HG03575 (cell line): Measurements from ENCODE around the gene SGF29.
"Not testable (repeated sequence)": the region's sequence is repeated elsewhere in the genome, so short reads cannot be mapped to it uniquely, and the experiment has no call there.

Source experiments
- ATAC-seq: cut with Tn5 transposase; IDR thresholded peaks from one replicate; pipeline ENCODE4 v1.9.1; 2021; ENCODE audit not compliant: unreplicated experiment, insufficient number of reproducible peaks, low FRiP score; ENCODE audit errors: extremely low read depth

The SGF29 gene

DNA sequence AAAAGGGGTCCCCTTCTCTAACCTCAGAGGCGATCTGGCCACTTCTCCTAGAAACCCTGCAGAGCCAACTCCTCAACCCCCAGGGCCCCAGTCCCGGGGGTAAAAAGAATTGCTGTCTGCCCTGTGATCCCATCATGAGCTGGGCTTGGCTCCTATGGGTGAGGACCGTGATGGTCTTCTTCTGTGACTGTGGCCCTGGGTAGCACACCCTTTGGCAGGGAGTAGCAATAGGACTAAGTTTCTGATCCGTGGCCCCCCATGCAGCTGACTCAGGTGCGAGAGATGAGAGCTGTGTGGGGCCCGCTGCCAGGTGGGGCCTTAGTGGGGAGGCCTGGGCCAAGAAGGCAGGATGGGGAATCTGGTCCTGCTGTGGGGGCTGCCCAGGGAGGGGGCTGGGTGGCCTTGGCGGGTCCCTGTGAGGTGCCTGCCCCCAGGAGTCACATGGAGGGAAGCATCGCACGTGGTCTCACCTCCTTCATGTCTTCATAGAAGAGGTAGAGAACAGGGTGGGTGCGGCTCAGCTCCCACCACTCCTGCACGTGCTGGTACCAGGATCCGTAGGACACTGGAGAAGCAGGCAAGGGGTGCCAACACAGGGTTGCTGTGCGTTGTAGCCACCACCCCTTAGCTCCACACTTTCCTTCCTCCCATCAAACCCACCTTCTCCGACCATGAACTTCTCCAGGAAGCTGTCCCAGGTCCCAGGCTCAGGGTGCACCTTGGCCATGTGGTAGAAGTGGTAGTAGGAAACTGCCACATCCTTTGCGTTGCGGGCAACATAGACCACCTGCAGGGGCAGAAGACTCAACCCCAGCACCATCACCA, 52.8 kb downstream of the SGF29 start:
- ATAC-seq: no peak

DNA sequence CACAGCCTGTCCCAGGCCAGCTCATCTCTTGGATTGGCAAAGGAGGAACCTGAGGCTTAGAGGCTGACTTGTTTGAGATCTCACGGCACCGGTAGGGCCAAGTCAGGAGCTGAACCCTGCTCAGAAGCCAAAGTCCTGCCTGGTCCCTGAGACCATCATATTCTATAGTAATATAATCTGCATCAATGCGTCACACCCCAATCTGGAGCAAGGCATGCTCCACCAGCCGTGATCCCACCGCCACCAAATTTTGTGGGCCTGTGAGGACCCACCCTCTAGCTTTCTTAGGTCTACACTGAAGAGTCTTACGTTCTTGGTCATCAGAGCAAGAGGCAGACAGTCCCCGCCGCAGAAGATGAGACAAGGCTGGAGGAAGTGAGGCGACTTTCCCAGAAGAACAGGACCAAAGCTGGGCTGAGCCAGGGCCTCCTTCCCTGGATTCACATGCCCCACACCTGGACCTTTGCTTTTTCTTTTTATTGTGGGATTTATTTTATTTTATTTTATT, 53.5 kb downstream of the SGF29 start:
- ATAC-seq: no peak

DNA sequence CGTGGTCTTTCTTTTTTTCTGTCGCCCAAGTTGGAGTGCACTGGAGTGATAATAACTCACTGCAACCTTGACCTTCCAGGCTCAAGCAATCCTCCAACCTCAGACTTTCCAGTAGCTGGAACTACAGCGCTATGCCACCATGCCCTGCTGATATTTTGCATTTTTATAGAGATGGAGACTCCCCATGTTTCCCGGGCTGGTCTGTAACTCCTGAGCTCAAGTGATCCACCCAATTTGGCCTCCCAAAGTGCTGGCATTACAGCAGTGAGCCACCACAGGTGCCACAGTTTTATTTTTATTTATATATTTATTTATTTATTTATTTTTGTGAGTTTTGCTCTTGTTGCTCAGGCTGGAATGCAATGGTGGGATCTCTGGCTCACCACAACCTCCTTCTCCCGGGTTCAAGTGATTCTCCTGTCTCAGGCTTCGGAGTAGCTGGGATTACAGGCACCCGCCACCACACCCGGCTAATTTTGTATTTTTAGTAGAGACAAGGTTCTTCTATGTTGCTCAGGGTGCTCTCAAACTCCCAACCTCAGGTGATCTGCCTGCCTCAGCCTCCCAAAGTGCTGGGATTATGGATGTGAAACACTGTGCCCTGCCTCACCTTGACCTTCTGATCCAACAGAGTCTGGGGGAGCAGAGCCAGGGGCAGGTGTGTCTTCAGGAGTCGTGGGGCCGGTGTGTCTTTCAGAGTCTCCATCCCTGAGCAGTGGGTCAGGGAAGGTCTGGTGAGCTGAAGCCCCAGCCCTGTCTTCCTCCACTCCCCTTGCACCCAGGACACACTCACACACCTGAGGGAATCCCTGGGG, 54.2 kb downstream of the SGF29 start:
- ATAC-seq: not testable (repeated sequence)

DNA sequence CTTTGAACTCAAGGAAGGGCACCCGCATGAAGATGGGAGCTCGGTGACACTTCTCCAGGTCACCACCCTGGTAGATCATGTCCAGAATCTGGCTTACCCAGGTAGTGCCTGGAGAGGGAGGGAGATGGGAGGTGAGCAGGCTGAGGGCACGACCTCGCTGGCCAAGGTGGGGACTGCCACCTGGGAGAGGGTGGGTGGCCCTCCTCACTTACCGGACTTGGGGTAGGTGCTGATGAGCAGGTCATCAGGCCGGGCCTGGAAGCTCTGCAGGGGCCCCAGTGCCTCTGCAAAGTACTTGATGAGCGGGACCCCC, 54.7 kb downstream of the SGF29 start:
- not testable (repeated sequence) for ATAC-seq

DNA sequence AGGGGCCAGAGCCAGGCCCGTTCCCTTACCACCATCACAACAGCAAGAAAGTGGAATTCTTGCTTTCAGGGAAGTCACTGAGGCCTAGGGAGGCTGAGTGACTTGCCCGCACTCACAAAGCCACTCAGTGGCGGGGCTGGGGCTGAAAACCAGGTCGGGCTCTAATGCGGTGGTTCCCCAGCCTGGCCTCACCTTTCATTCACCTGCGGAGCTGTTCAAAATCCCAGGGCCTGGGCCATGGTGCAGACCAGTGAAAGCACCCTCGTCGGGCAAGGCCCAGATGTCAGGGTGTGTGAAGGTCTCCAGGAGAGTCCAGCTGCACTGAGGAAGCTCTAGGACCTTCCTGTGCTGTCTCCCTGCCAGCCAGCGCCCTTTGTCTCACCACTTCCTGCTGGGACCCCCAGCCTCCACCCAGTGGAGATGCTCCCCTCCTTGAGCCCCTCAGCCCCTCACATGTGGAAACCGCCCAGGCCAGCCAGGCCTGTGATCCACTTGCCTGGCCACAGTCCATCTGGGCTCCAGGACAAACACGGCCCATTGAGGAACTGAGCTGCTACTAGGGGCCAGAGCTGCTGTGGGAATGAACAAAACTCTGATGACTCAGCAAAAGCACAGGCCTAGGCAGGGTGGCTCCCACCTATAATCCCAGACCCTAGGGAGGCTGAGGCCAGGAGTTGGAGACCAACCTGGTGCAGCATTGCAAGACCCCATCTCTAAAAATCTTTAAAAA, 55.3 kb downstream of the SGF29 start:
- not testable (repeated sequence) for ATAC-seq

DNA sequence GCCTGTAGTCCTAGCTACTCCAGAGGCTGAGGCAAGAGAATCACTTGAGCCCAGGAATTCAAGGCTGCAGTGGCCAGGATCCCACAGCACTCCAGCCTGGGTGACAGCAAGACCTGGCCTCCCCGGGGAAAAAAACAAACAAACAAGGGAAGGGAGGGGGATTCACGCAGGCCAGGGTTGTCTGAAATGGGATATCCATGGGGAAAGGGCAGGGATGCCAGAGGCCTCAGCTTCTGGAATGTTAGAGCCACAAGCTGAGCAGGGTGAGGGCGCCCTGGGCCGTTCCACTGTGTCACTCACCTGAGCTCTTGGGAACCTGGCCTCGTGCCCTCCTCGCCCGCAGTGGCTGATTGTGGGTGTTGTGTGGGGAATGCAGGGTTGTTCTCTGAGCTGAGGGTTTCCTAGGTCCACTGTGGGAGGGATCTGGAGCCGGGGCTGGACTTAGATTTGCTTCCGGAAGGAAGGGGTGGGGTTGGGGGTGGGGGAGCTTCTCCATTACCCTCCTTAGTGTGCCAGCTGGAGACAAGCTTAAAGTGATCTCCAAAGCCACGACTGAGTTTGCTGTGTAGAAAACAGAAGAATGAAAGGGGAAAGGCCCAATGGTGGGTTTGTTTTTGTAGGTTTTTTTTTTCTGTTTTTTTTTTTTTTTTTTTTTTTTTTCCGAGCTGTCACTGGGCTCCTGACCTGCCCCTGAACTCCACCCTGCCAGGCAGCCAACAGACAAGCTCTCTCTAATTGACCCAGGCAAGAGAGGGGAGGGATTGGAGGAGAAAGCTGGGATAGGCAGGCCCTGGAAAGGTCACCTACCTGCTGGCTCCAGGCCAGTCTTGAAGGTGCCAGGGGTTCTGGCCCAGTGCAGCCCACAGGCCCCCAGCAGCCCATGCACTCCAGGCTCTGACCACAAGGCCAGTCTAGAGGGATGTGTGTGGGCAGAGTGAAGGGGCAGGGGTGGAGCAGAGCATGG, 56.2 kb downstream of the SGF29 start, which contains the start of gene SULT1A1:
SULT1A1 (minus strand) TSS at position 414 of the 964 bp plus-strand sequence. CDS start 1,189 bp downstream, outside the sequence.
- ATAC-seq: no peak

DNA sequence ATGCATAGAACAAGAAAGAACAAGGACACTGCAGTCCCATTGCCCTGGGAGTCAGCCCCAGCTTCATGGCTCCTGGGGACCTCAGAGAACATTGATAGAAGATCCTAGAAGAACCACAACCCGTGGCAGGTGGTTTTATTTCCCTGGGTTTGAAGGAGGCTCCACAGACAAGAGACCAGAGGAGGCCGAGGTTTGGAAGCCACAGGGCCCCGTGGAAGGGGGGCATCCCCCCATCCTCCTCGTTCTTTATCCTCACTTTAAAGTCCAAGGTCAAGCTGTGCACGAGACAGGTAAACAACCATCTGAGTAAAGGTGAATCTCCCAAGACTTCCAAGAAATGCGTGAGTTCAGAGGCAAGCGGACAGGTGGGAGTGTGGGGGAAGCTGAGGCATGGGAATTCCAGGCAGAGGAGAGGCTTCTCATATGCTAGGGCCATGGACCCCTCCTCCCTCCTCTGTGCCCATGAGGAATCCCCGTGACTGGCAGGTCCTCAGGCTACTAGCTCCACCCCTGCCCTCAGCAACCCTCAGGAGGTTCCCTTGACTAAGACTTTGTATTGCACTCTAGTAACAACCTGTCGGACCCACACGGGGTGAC, 57.0 kb downstream of the SGF29 start:
- ATAC-seq: no peak

DNA sequence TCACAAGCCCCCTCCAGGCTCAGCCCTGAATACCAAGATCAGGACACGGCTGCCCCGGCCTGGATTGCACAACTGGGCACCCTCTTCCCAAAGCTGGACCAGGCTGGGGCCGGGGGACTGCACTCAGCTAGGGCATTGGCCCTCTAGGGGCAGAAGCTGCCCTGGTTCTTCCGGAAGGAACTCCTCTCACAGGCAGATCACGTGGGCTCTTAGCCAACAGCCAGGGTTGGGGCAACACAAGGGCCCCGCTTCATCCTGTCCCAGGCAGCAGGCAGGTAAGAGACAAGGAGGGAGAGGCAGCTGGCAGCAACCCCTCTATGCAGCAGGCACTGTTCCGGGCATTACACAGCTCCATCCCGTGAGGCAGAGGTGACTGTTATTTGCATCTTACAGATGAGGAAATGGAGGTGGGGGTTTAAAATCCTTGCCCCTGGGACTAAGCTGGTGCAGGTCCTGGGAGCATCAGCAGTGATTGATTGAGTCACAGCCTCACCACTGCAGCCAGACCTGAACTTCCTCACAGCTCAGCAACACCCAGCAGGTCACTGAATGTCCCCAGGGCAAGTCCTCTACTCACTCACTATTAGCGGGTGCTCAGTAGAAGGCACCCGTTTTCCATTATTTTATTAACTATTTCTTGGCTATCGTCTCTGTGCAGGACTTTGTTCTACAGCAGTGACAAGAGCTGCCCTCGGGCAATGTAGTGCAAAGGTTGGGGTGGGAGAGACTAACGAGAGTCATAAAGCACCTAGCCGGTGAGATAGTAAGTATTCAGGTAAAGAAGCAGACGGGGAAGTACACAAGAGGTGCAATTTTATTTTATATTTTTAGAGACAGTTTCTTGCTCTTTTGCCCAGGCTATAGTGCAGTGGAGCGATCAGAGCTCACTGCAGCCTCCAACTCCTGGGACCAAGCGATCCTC, 58.9 kb downstream of the SGF29 start:
- ATAC-seq: not testable (repeated sequence)

DNA sequence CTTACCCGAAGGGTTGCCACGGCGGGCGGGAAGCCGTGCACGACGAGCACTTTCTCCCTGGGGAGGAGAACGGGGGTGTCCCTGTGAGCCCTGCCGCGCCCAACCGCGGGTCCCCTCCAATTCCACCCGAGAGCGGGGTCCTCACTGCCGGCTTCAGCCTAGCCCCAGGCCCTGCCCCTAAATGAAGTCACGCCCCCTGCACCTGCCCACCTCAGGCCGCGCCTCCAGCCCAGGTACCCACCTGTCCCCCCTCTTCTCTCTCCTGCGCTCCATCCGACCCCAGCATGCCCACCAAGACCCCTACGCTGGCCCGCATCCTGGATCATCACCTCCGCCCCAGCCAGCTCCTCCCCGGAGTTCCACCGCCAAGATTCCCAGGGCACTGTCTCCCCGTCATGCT, 60.2 kb downstream of the SGF29 start:
- not testable (repeated sequence) for ATAC-seq

DNA sequence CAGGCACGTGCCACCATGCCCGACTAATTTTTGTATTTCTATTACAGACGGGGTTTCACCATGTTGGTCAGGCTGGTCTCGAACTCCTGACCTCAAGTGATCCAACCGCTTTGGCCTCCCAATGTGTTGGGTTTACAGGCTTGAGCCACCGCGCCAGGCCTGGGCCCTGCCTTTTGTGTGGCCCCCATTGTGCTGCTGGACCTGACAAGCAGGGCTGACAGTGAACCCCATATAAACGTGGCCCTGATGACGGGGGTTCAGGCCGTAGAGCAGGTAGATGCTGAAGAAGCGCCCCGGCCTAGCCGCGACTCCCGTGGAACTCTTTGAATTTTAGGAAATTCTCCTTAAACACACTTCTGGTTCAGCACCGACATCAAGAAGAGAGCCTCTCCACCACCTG, 60.8 kb downstream of the SGF29 start:
- ATAC-seq: not testable (repeated sequence)

DNA sequence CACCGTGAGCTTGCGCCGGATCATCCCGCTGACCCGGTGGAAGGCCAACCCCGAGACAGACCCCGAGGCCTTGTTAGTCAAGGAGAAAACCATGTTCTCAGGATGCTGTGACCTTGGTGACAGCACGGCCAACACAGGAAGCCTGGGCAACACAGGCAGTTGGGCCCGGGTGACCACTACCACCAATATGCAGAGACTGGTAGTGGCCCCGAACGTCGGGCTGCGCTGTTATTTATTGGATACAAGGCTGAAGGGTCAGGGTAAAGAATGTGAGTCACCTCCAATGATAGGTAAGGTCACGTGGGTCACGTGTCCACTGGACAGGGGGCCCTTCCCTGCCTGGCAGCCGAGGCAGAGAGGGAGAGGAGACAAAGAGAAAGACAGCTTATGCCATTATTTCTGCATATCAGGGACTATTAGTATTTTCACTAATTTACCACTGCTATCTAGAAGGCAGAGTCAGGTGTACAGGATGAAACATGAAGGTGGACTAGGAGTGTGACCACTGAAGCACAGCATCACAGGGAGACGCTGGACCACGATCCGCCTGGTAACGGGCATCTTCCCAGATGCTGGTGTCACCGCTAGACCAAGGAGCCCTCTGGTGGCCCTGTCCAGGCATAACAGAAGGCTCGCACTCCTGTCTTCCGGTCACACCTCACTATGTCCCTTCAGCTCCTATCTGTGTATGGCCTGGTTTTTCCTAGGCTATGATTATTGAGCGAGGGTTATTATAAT, 61.9 kb downstream of the SGF29 start:
- not testable (repeated sequence) for ATAC-seq

DNA sequence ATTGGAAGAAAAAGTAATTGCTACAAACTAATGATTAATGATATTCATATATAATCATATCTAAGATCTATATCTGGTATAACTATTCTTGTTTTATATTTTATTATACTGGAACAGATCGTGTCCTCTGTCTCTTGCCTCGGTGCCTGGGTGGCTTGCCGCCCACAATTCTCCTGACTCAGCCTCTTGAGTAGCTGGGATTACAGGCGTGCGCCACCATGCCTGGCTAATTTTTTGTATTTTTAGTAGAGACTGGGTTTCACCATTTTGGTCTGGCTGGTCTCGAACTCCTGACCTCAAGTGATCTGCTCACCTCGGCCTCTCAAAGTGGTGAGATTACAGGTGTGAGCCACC, 62.5 kb downstream of the SGF29 start:
- ATAC-seq: not testable (repeated sequence)

DNA sequence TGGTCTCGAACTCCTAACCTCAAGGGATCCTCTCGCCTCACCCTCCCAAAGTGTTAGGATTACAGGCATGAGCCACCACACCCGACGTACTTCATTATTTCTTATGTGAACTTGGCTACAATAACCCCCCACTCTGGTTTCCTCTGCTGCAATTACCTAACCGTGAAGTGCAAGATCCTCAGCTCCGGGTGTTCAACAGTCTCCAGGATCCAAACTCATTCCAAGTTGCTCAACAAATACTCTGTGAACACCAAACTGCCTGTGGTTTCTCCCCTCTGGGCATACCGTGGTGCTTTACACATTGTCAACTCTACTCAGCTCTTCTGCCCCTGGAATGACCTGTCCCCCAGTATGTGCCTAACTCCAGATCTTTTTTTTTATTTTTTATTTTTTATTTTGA, 62.9 kb downstream of the SGF29 start:
- no peak for ATAC-seq

DNA sequence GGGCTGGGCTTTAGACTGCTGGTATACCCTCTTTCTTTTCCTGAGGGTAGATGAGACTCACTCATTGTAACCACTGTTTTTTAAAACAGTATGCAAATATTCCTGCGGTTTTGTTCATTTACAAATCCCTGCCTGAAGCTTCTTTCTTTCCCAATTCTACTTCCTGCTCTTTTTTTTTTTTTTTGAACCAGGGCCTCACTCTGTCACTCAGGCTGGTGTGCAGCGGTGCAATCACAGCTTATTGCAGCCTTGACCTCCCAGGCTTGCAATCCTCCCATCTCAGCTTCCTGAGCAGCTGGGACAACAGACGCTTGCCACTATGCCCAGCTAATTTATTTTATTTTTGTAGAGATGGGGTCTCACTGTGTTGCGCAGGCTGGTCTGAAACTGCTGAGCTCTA, 64.2 kb downstream of the SGF29 start:
- ATAC-seq: no peak

DNA sequence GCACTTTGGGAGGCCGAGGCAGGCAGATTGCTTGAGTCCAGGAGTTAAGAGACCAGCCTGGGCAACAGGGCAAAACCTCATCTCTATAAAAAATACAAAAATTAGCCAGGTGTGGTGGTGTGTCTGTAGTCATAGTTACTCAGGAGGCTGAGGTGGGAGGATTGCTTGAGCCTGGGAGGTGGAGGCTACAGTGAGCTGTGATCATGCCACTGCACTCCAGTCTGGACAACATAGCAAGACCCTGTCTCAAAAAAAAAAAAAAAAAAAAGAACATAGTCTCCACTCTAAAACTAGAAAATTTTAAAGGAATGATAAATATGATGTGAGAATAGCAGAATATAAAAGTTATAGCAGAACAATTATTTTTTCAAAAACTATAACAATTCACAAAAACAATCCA, 66.6 kb downstream of the SGF29 start:
- ATAC-seq: not testable (repeated sequence)

DNA sequence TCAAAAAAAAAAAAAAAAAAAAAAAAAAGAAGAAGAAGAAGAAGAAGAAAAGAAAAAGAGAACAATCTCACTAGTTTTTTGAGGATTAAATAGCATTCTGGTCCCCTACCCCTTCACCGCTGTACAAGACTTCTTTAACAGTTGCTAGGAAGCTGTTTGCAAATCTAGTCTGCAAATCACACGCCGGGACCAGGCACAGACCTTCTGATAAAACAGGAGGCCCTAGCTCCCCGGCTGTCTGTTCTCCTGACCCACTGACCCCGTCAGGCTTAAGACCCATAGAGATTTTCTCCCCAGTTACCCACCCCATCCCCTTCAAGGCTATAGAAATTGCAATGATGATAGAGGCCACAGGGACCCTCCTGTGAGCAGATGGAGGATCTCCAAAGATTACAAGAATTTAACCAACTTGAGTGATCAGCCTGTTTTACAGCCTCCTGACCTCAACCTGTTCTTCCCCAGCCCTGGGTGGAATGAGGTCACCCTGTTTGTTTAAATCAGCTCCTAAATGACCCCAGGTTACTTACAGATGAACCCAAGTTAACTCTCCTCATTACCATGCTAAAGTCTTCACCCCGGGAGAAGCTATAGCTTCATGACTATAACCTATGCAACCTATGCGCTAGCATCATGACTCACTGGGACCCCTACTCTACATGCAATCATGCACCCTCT, 67.9 kb downstream of the SGF29 start:
- no peak for ATAC-seq
